ENCODE measurements around the gene ACTG1. TPM values are rescaled to one million over a fixed set of nuclear protein-coding genes. Genes with fewer than 3 reads are reported as not detected.

The ACTG1 gene
- total and polyA plus RNA-seq, 2 of the 4 experiments (the other 2 are of a cell fraction), result 10,907 to 15,732 TPM

GRCh38 chr17:81487487-81488275 is 24.9 kb downstream of the ACTG1 start:
- WGBS, 2 experiments (ENCODE audit: extremely low coverage in 2 of 2, insufficient read length in 1 of 2), result 8% methylated on average over 50 of the region's 87 CpGs; no CpG with 5 or more reads in 1 of the 2 experiments
- Histone ChIP-seq H4K20me1 (ENCODE audit: insufficient read depth, low read length) (no peaks in the 10 kb centered on the region), H3K14ac (replicated peaks; ENCODE audit: low read depth, low read length) (peak overlapping the region; percentile 98), H3K27me3 (ENCODE audit: control insufficient read depth, insufficient read depth, low read length) (peaks cover 7% of the 10 kb centered on the region; the same call in 1 of the 2 replicates), H3K36me3 (ENCODE audit: control insufficient read depth, insufficient read depth, low read length) (no peaks in the 10 kb centered on the region), H3K9ac (ENCODE audit: low read depth, low read length) (peak overlapping the region; percentile 78), H3K4me3 (ENCODE audit: insufficient read depth, low read depth, low read length) (peak overlapping the region; percentile 54), H3K4ac (ENCODE audit: low read depth, low read length) (peak overlapping the region; percentile 98), H4K5ac (ENCODE audit: low read depth, low read length) (peak overlapping the region; percentile 65; the same call in 1 of the 2 replicates), H4K91ac (ENCODE audit: insufficient read depth, low read depth, low read length) (peak overlapping the region; percentile 90), H4K8ac (ENCODE audit: low read depth in 2 of 2, low read length in 2 of 2) (peak overlapping the region; percentile 90 to 99), H3K27ac (ENCODE audit: insufficient read depth, low read length) (peak overlapping the region; percentile 86), H3K4me2 (ENCODE audit: low read depth, low read length) (peak overlapping the region; percentile 70), H2BK5ac (ENCODE audit: low read depth, low read length, poor library complexity, severe bottlenecking) (peak overlapping the region; percentile 64), H2BK15ac (ENCODE audit: low read depth, low read length) (no peak overlapping the region), H3K56ac (ENCODE audit: extremely low read depth, insufficient read depth, low read length) (peak overlapping the region; percentile 14; the same call in 1 of the 2 replicates), H3K9me3 (ENCODE audit: control insufficient read depth, insufficient read depth, low read length) (no peaks in the 10 kb centered on the region), H3K79me1 (ENCODE audit: low read depth in 1 of 2, low read length in 2 of 2) (peaks cover 2 to 3% of the 10 kb centered on the region in 2 experiments; a peak in 2 of 4 replicates), H2AK9ac (replicated peaks; ENCODE audit: low read depth, low read length, poor library complexity) (peak overlapping the region; percentile 98), H3K4me1 (ENCODE audit: control insufficient read depth, insufficient read depth, low read length) (peaks cover 7% of the 10 kb centered on the region; the same call in 1 of the 2 replicates), H3K9me1 (ENCODE audit: insufficient read depth, low read length) (peaks cover 2% of the 10 kb centered on the region; the same call in 1 of the 2 replicates), H2BK120ac (ENCODE audit: low read depth, low read length) (peak overlapping the region; percentile 68; the same call in 1 of the 2 replicates), H3K23ac (ENCODE audit: low read depth, low read length) (peak overlapping the region; percentile 95), H2AK5ac (ENCODE audit: low read depth, low read length) (peak overlapping the region; percentile 92), H2AFZ (replicated peaks; ENCODE audit: low read length, poor library complexity) (peak overlapping the region; percentile 99), H2BK20ac (ENCODE audit: low read depth, low read length) (no peak overlapping the region), H3K18ac (ENCODE audit: low read depth, low read length) (peak overlapping the region; percentile 5; the same call in 1 of the 2 replicates)
- no TSS peak for BruUV-seq (replicated peaks)
- CTCF ChIA-PET, result interaction anchor here (1.0 kb wide), 1 partner anchor 12 kb away, joined by 4 read pairs; no protein-coding TSS in a partner anchor
- intact Hi-C loops (cut with micrococcal nuclease) (no loop called here), in situ Hi-C loops (cut with MboI; ENCODE audit: low sequenced_read_pairs) (no loop called here), dilution Hi-C loops (cut with HindIII; ENCODE audit: low sequenced_read_pairs, unreplicated experiment) (no loop called here)
- DNase-seq, result peak; percentile 60
- POLR2A ChIA-PET (ENCODE audit: unreplicated experiment), result no interaction called here
- ATAC-seq (ENCODE audit: low read depth), result peak; percentile 88
- TF ChIP-seq NFE2L2 (IDR thresholded peaks at IDR 0.05; ENCODE audit: low read depth, low read length) (no peak), MXI1 (IDR thresholded peaks at IDR 0.05; ENCODE audit: borderline replicate concordance, low read depth, low read length) (0 out of 2 replicates have a peak, but pooled peaks have one; percentile 37), MAZ (IDR thresholded peaks at IDR 0.05; ENCODE audit: borderline replicate concordance, low read depth, low read length) (peak; percentile 57; the same call in 1 of the 2 replicates), RAD21 (IDR thresholded peaks at IDR 0.05; ENCODE audit: low read length) (no peak), POLR2A (IDR thresholded peaks at IDR 0.05; ENCODE audit: low read depth, low read length) (peak; percentile 85)
